ENCODE data around the gene IRS2.

Gene IRS2

GRCh38 chr13:109744512-109745051 lies 41.8 kb downstream of the IRS2 start:
- H3K4me1 ChIP-seq (ENCODE audit: control insufficient read depth, insufficient read depth, low read length) = peaks cover 10% of the 10 kb centered on the region
- no peak overlapping the region for H3K4me3 ChIP-seq (ENCODE audit: low read length)
- no peaks in the 10 kb centered on the region for H3K9me3 ChIP-seq (ENCODE audit: control insufficient read depth, low read length)
- H3K36me3 ChIP-seq (ENCODE audit: control insufficient read depth, insufficient read depth, low read length) = no peaks in the 10 kb centered on the region
- no peak overlapping the region for H3K9ac ChIP-seq (ENCODE audit: low read length)
- no peaks in the 10 kb centered on the region for H3K27me3 ChIP-seq (ENCODE audit: control insufficient read depth, insufficient read depth, low read length)

DNA sequence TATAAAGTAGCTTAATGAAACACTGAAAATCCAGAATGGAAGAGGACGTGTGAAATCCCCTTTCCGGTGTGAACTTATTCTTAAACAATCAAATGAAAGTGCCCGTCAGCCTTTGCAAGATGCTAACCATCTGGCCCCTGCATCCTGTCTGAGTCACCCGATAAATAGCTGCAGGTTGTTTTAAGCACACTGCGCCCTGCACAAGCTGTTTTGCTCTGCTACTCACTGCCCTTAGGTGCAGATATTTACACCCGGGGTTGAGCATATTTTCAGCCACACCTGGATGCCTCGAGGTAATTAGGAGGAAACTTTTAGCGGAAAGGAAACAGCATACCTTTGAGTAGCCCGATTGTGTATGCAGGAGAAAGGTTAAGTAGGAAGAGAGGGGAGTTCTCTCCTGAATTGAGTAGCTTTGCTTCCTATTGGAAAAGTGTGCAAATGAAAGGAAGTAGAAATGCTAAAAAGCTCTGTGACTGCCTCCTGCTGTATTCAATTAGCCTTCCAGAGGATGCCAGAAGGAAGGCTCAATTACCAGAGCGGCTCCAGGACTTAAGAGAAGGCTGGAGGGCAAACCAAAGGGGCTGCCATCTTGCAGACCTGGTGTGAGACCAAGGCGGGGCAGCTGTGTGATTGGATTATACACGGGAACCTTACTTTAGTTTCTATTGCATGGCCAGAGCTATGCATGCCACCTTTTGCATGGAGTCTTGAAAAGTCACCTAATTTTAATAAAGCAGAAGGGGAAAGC lies 42.5 kb downstream of the IRS2 start:
- peaks cover 10% of the 10 kb centered on the region for H3K4me1 ChIP-seq (ENCODE audit: control insufficient read depth, insufficient read depth, low read length)
- H3K9me3 ChIP-seq (ENCODE audit: control insufficient read depth, low read length) = no peaks in the 10 kb centered on the region
- H3K4me3 ChIP-seq (ENCODE audit: low read length) = no peak overlapping the region
- no peaks in the 10 kb centered on the region for H3K27me3 ChIP-seq (ENCODE audit: control insufficient read depth, insufficient read depth, low read length)
- H3K36me3 ChIP-seq (ENCODE audit: control insufficient read depth, insufficient read depth, low read length) = no peaks in the 10 kb centered on the region
- H3K9ac ChIP-seq (ENCODE audit: low read length) = no peak overlapping the region

DNA sequence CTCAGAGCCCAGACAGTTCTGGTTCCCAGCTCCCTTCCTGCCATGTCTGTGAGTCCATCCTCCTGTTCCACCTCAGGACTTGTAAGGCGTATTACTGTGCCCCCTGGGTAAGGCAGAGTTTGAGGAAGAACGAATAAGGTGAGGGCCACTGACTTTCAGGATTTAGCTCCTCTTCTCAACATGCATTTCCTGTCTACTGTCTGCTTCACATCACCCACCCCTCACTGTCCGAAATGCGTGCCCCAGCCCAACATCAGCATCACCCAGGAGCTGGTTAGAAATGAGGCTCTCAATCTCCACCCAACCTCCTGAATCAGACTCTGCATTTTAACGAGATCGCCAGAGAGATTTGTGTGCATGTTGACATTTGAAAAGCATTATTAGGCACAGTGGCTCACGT lies 44.4 kb downstream of the IRS2 start:
- Histone ChIP-seq H3K9ac (ENCODE audit: low read length) (no peak overlapping the region), H3K4me3 (ENCODE audit: low read length) (no peak overlapping the region), H3K4me1 (ENCODE audit: control insufficient read depth, insufficient read depth, low read length) (peaks cover 10% of the 10 kb centered on the region), H3K27me3 (ENCODE audit: control insufficient read depth, insufficient read depth, low read length) (no peaks in the 10 kb centered on the region), H3K9me3 (ENCODE audit: control insufficient read depth, low read length) (no peaks in the 10 kb centered on the region), H3K36me3 (ENCODE audit: control insufficient read depth, insufficient read depth, low read length) (no peaks in the 10 kb centered on the region)

GRCh38 chr13:109740721-109741120 lies 45.7 kb downstream of the IRS2 start:
- Histone ChIP-seq H3K36me3 (ENCODE audit: control insufficient read depth, insufficient read depth, low read length) (no peaks in the 10 kb centered on the region), H3K9ac (ENCODE audit: low read length) (no peak overlapping the region), H3K9me3 (ENCODE audit: control insufficient read depth, low read length) (no peaks in the 10 kb centered on the region), H3K27me3 (ENCODE audit: control insufficient read depth, insufficient read depth, low read length) (no peaks in the 10 kb centered on the region), H3K4me3 (ENCODE audit: low read length) (no peak overlapping the region), H3K4me1 (ENCODE audit: control insufficient read depth, insufficient read depth, low read length) (peaks cover 10% of the 10 kb centered on the region)

DNA sequence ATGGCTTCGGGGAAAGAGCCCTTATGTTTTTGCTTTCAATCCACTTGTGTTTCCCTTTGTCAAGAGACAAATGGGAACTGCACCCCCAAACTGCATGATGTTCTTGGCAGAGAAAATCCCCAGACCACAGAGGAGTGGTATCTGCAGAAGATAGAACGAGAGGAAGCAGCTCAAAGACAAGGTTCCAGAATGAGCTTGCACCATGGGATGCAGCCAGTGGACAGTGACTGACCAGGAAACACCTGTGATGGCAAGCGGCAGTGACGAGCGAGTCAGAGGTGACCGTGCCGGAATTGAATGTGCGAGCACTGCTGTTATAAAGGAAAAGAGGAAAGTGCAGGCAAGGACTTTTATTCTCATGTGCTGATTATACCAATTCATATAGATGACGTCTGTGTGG lies 46.3 kb downstream of the IRS2 start:
- peaks cover 10% of the 10 kb centered on the region for H3K4me1 ChIP-seq (ENCODE audit: control insufficient read depth, insufficient read depth, low read length)
- no peaks in the 10 kb centered on the region for H3K27me3 ChIP-seq (ENCODE audit: control insufficient read depth, insufficient read depth, low read length)
- H3K4me3 ChIP-seq (ENCODE audit: low read length) = no peak overlapping the region
- H3K36me3 ChIP-seq (ENCODE audit: control insufficient read depth, insufficient read depth, low read length) = no peaks in the 10 kb centered on the region
- H3K9me3 ChIP-seq (ENCODE audit: control insufficient read depth, low read length) = no peaks in the 10 kb centered on the region
- no peak overlapping the region for H3K9ac ChIP-seq (ENCODE audit: low read length)

DNA sequence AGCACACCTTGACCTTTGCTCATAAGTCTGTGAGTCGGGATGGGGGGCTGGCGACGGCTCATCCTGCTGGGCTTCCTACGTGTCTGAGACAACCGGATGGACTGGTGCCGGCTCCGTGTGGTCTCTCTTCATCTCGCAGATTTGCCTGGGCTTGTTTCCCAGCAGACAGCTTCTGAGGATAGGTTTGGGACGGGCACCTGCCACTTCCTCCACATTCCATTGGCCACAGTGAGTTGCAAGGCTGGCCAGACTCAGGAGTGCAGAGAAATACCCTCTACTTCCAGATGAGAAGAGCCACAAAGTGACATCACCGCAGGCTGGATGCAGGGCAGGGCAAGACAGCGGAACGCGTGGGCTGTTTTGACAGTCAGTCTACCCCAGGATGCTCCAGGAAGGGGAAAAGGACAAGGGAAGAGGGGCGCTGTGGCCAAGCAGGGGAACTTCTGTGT lies 48.1 kb downstream of the IRS2 start:
- no peaks in the 10 kb centered on the region for H3K9me3 ChIP-seq (ENCODE audit: control insufficient read depth, low read length)
- no peaks in the 10 kb centered on the region for H3K36me3 ChIP-seq (ENCODE audit: control insufficient read depth, insufficient read depth, low read length)
- no peaks in the 10 kb centered on the region for H3K4me1 ChIP-seq (ENCODE audit: control insufficient read depth, insufficient read depth, low read length)
- H3K27me3 ChIP-seq (ENCODE audit: control insufficient read depth, insufficient read depth, low read length) = no peaks in the 10 kb centered on the region
- H3K9ac ChIP-seq (ENCODE audit: low read length) = no peak overlapping the region
- H3K4me3 ChIP-seq (ENCODE audit: low read length) = no peak overlapping the region

DNA sequence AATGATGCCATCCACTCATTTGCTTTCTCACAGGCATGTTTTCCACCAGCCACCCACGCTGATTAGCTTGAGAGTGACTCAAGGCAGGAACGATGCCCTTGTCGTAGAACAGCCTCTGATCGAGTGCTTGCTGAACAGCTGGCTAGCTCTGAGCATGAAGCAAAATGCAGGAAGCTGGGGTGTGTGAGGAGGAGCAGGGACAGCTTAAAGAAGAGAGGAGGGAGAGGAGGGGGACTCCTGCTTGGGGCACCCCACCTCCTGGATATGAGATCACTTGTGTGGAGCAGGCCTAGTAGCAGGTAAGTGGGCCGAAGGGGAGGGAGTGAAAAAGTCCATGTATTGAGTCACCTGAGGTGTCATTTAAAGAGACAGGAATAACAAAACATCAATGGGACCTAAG lies 48.8 kb downstream of the IRS2 start:
- no peak overlapping the region for H3K4me3 ChIP-seq (ENCODE audit: low read length)

DNA sequence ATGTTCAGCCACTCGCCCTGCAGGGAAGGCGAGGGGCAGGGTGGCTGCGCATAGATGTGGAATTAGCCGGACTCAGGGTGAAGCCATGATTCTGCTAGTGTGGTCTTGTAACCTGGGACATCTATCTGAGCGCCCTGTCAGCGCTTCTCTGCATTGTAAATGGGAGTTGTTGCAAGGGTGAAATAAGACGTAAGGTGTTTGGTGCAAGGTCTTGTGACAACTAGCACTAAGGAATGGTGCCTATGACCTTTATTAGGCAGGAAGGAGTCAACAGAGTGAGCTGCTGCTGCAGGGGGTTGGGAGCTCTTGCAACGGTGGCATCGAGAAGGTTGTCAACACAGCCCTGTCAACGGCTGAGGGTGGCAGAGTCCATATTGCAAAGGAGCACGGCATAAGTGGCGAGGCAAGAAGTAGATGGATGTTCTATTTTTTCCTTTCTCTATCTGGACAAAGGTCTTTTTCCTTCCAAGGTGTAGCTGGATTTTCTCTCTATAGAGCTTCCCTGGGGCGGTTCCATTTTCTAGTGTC lies 49.3 kb downstream of the IRS2 start:
- H3K4me1 ChIP-seq (ENCODE audit: control insufficient read depth, insufficient read depth, low read length) = no peaks in the 10 kb centered on the region
- H3K9me3 ChIP-seq (ENCODE audit: control insufficient read depth, low read length) = no peaks in the 10 kb centered on the region
- no peak overlapping the region for H3K4me3 ChIP-seq (ENCODE audit: low read length)
- H3K9ac ChIP-seq (ENCODE audit: low read length) = no peak overlapping the region
- no peaks in the 10 kb centered on the region for H3K27me3 ChIP-seq (ENCODE audit: control insufficient read depth, insufficient read depth, low read length)
- no peaks in the 10 kb centered on the region for H3K36me3 ChIP-seq (ENCODE audit: control insufficient read depth, insufficient read depth, low read length)

More for the DNA sequence above, 48.8 kb downstream of the IRS2 start:
- H3K9me3 ChIP-seq (ENCODE audit: control insufficient read depth, low read length) = no peaks in the 10 kb centered on the region
- H3K4me1 ChIP-seq (ENCODE audit: control insufficient read depth, insufficient read depth, low read length) = no peaks in the 10 kb centered on the region
- no peak overlapping the region for H3K9ac ChIP-seq (ENCODE audit: low read length)
- H3K27me3 ChIP-seq (ENCODE audit: control insufficient read depth, insufficient read depth, low read length) = no peaks in the 10 kb centered on the region
- no peaks in the 10 kb centered on the region for H3K36me3 ChIP-seq (ENCODE audit: control insufficient read depth, insufficient read depth, low read length)

DNA sequence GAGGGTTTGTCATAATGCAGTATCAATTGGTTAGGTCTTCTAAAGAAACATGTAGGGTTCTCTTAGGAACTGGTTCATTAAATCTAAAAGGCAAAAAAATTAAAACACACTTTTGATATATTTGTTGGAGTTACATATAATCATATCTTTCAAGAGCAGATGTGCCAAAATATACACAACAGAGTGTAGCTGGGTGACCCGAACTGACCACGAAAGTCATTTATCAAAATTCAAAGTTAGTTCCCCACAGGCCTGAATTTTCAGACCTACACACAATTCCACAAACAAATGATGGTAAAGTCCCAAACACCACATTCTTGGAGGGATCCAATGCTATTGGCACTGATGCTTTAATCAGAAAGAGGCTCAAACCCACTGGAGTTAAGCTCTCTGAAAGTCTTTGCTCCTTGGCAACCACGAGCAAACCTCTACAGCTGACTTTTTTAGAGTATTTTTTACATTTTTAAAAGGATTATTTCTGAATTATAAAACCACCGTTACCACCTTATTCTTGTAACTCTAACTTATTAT lies 50.9 kb downstream of the IRS2 start:
- H3K9ac ChIP-seq (ENCODE audit: low read length) = no peak overlapping the region
- H3K9me3 ChIP-seq (ENCODE audit: control insufficient read depth, low read length) = no peaks in the 10 kb centered on the region
- H3K27me3 ChIP-seq (ENCODE audit: control insufficient read depth, insufficient read depth, low read length) = no peaks in the 10 kb centered on the region
- no peaks in the 10 kb centered on the region for H3K36me3 ChIP-seq (ENCODE audit: control insufficient read depth, insufficient read depth, low read length)
- H3K4me1 ChIP-seq (ENCODE audit: control insufficient read depth, insufficient read depth, low read length) = no peaks in the 10 kb centered on the region
- H3K4me3 ChIP-seq (ENCODE audit: low read length) = no peak overlapping the region

DNA sequence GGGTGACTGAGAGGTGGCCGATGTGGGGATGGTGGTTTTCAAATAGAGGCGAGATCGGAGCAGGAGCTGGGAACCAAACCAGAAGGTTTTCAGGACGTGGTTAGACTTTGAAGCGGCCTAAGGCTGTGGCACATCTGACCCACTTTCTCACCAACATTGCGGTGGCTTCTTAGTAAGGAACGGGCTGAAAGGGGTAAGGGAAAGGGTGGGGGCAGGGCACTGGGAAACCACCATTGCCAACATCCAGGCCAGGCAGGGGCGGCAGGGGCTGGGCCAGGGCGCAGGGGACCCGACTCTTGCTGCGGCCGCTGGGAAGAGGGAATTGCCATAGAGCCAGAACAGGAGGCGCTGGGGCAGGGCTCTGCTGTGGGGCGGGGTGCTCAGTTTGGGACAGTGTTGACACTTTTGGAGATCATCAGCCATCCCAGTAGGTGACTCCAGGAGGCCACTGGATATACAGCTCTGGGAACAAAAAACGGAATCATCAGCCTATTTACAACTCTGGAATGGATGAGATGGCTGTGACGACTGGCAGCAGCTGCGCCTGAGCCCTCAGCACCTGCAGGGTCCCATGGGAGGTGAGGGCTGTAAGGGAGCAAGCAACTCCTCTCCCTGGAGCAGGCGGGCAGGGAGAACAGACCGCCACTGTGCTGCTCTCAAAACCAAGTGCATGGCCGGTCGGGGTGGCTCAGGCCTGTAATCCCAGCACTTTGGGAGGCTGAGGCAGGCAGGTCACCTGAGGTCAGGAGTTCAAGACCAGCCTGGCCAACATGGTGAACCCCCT lies 52.2 kb downstream of the IRS2 start:
- Histone ChIP-seq H3K36me3 (ENCODE audit: control insufficient read depth, insufficient read depth, low read length) (no peaks in the 10 kb centered on the region), H3K4me1 (ENCODE audit: control insufficient read depth, insufficient read depth, low read length) (no peaks in the 10 kb centered on the region), H3K4me3 (ENCODE audit: low read length) (no peak overlapping the region), H3K27me3 (ENCODE audit: control insufficient read depth, insufficient read depth, low read length) (no peaks in the 10 kb centered on the region), H3K9me3 (ENCODE audit: control insufficient read depth, low read length) (no peaks in the 10 kb centered on the region), H3K9ac (ENCODE audit: low read length) (no peak overlapping the region)

DNA sequence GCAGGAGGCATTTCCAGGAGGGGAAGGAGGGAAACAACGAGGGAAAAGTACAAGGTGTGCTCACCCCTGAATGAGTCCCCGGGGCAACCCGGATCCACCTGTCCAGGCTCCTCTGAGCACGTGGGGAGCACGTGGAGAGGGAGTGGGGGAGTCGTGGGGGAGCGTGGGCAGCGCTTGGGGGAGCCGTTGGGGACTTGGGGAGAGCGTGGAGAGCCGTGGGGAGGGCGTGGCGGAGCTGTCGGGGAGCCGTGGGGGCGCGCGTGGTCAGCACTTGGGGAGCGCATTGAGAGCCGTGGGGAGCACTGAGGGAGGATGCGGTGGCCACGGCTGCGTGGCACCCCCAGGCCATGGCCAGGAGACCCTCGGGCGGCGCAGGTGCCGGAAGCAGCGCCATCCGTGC lies 52.8 kb downstream of the IRS2 start:
- Histone ChIP-seq H3K36me3 (ENCODE audit: control insufficient read depth, insufficient read depth, low read length) (no peaks in the 10 kb centered on the region), H3K27me3 (ENCODE audit: control insufficient read depth, insufficient read depth, low read length) (no peaks in the 10 kb centered on the region), H3K9me3 (ENCODE audit: control insufficient read depth, low read length) (no peaks in the 10 kb centered on the region), H3K4me1 (ENCODE audit: control insufficient read depth, insufficient read depth, low read length) (no peaks in the 10 kb centered on the region), H3K4me3 (ENCODE audit: low read length) (no peak overlapping the region), H3K9ac (ENCODE audit: low read length) (no peak overlapping the region)

Data from mucosa of stomach (tissue), 1 donor.